Measurements from ENCODE around the gene COL5A1. TPM values are rescaled to one million over a fixed set of nuclear protein-coding genes. Genes with fewer than 3 reads are reported as not detected.

The COL5A1 gene
- total RNA-seq, 6 donors from 2014 or later = 7.5 to 75.4 (median 27.4) TPM

- Histone ChIP-seq H3K4me1 (no peaks in the 10 kb centered on the region), H3K4me3 (no peak overlapping the region), H3K36me3 (peaks cover 0 to 5% (median under 1%) of the 10 kb centered on the region in 4 donors), H3K27ac (no peak overlapping the region), H3K27me3 (no peaks in the 10 kb centered on the region), H3K9me3 (no peaks in the 10 kb centered on the region)
- 90 to 92% methylated on average over 21 to 25 of the region's 25 CpGs for WGBS, 2 donors
- TF ChIP-seq POLR2A (IDR thresholded peaks at IDR 0.05) = no peak
- no peak for TF ChIP-seq POLR2AphosphoS5 (IDR thresholded peaks at IDR 0.05)
- no peak for TF ChIP-seq CTCF (IDR thresholded peaks at IDR 0.05)
- no peak for TF ChIP-seq EP300 (IDR thresholded peaks at IDR 0.05)
- ATAC-seq (ENCODE audit: low FRiP score in 2 of 2) (no peak), DNase-seq (peak in 1 of 2 donors; percentile 84)
Measured at GRCh38 chr9:134834957-134835419, 193.4 kb downstream of the COL5A1 start.

GRCh38 chr9:134835448-134835847 lies 193.8 kb downstream of the COL5A1 start:
- H3K27me3 ChIP-seq = no peaks in the 10 kb centered on the region
- H3K4me3 ChIP-seq = no peak overlapping the region
- ATAC-seq (ENCODE audit: low FRiP score in 2 of 2) (peak in 1 of 2 donors; percentile 59), DNase-seq (peak in 1 of 2 donors; percentile 78)
- no peaks in the 10 kb centered on the region for H3K4me1 ChIP-seq
- TF ChIP-seq CTCF (IDR thresholded peaks at IDR 0.05) = no peak
- TF ChIP-seq POLR2AphosphoS5 (IDR thresholded peaks at IDR 0.05) = no peak
- no peak for TF ChIP-seq POLR2A (IDR thresholded peaks at IDR 0.05)
- TF ChIP-seq EP300 (IDR thresholded peaks at IDR 0.05) = no peak
- H3K27ac ChIP-seq = no peak overlapping the region
- H3K36me3 ChIP-seq = peaks cover 0 to 3% (median 0%) of the 10 kb centered on the region in 4 donors
- no peaks in the 10 kb centered on the region for H3K9me3 ChIP-seq
- WGBS, 2 donors = 88 to 90% methylated on average over 4 to 16 of the region's 16 CpGs

GRCh38 chr9:134835987-134836386 lies 194.4 kb downstream of the COL5A1 start:
- no peak for TF ChIP-seq EP300 (IDR thresholded peaks at IDR 0.05)
- no peak for TF ChIP-seq POLR2AphosphoS5 (IDR thresholded peaks at IDR 0.05)
- no peak for TF ChIP-seq POLR2A (IDR thresholded peaks at IDR 0.05)
- no peak for TF ChIP-seq CTCF (IDR thresholded peaks at IDR 0.05)
- peaks cover 0 to 3% (median 0%) of the 10 kb centered on the region in 4 donors for H3K36me3 ChIP-seq

GRCh38 chr9:134836406-134836970 lies 194.9 kb downstream of the COL5A1 start:
- DNase-seq (peak in 1 of 2 donors; percentile 70), ATAC-seq (ENCODE audit: low FRiP score in 2 of 2) (no peak)
- TF ChIP-seq POLR2AphosphoS5 (IDR thresholded peaks at IDR 0.05) = no peak
- no peak for TF ChIP-seq CTCF (IDR thresholded peaks at IDR 0.05)
- TF ChIP-seq EP300 (IDR thresholded peaks at IDR 0.05) = no peak
- no peak for TF ChIP-seq POLR2A (IDR thresholded peaks at IDR 0.05)
- H3K4me1 ChIP-seq = no peaks in the 10 kb centered on the region
- 92% methylated on average over 16 to 19 of the region's 19 CpGs for WGBS, 2 donors
- H3K27me3 ChIP-seq = no peaks in the 10 kb centered on the region
- no peaks in the 10 kb centered on the region for H3K9me3 ChIP-seq
- peaks cover 0 to 3% (median 0%) of the 10 kb centered on the region in 4 donors for H3K36me3 ChIP-seq
- no peak overlapping the region for H3K27ac ChIP-seq
- H3K4me3 ChIP-seq = no peak overlapping the region

More at GRCh38 chr9:134835987-134836386, 194.4 kb downstream of the COL5A1 start:
- DNase-seq (no peak), ATAC-seq (ENCODE audit: low FRiP score in 2 of 2) (no peak)
- 61 to 89% methylated on average over 9 to 13 of the region's 13 CpGs for WGBS, 2 donors
- no peaks in the 10 kb centered on the region for H3K9me3 ChIP-seq
- no peaks in the 10 kb centered on the region for H3K27me3 ChIP-seq
- H3K27ac ChIP-seq = no peak overlapping the region
- H3K4me1 ChIP-seq = no peaks in the 10 kb centered on the region
- no peak overlapping the region for H3K4me3 ChIP-seq

- no peak overlapping the region for H3K4me3 ChIP-seq
- ATAC-seq (ENCODE audit: low FRiP score in 2 of 2) (no peak), DNase-seq (no peak)
- H3K27me3 ChIP-seq = no peaks in the 10 kb centered on the region
- H3K9me3 ChIP-seq = no peaks in the 10 kb centered on the region
- TF ChIP-seq CTCF (IDR thresholded peaks at IDR 0.05) = no peak
- TF ChIP-seq EP300 (IDR thresholded peaks at IDR 0.05) = no peak
- TF ChIP-seq POLR2A (IDR thresholded peaks at IDR 0.05) = no peak
- no peak for TF ChIP-seq POLR2AphosphoS5 (IDR thresholded peaks at IDR 0.05)
- WGBS, 2 donors = 88 to 89% methylated on average over 6 to 12 of the region's 12 CpGs
- H3K4me1 ChIP-seq = no peaks in the 10 kb centered on the region
- peaks cover 0 to 3% (median 0%) of the 10 kb centered on the region in 4 donors for H3K36me3 ChIP-seq
- no peak overlapping the region for H3K27ac ChIP-seq
Measured at GRCh38 chr9:134837529-134837928, 195.9 kb downstream of the COL5A1 start.

Data from upper lobe of left lung (tissue), 6 donors.